A673 (cell line): ENCODE measurements around the gene CCDC102A. TPM values are rescaled to one million over a fixed set of nuclear protein-coding genes. Genes with fewer than 3 reads are reported as not detected.

Source experiments
- Bru-seq: library from RNA; stranded (reverse); fragments of 400-500 nt; gene quantifications from one replicate; lab custom pipeline; 2021; lab: Mats Ljungman, UMichigan
- BruChase-seq, 2 experiments: library from RNA; stranded (reverse); fragments of 400-500 nt; gene quantifications; one replicate each; lab custom pipeline; 2021; lab: Mats Ljungman, UMichigan
- BruUV-seq: library from RNA; stranded (reverse); fragments of 400-500 nt; replicated peaks from 2 replicates; lab custom pipeline; 2021; lab: Mats Ljungman, UMichigan
- CTCF ChIA-PET: fragments of 300-600 bp; sonication (Branson Sonifier 250); formaldehyde crosslinking; loops from one replicate; lab custom pipeline; 2022; ENCODE audit warnings: antibody characterized with exemption; lab: Charles Lee
- POLR2A ChIA-PET: fragments of 300-600 bp; sonication (Branson Sonifier 250); formaldehyde crosslinking; loops from one replicate; lab custom pipeline; 2022; ENCODE audit warnings: antibody characterized with exemption; ENCODE audit not compliant: low non-redundant PET; lab: Charles Lee
- DNase-seq: peaks from one replicate; pipeline ENCODE4 v3.0.0-alpha.2; 2015; ENCODE audit warnings: low spot score
- H3K27ac ChIP-seq: fragments of 200-600 bp; sonication (generic); 2 replicates; pipeline ENCODE4 v1.5.1; 2016; ENCODE audit warnings: mixed run types, low read depth, mild to moderate bottlenecking, mixed read lengths, antibody characterized with exemption, low read length; ENCODE audit not compliant: poor library complexity, severe bottlenecking
- H3K27me3 ChIP-seq: fragments of 200-600 bp; sonication (generic); replicated peaks from 2 replicates; pipeline ENCODE4 v1.6.1; 2017; ENCODE audit warnings: mixed run types, low read depth, mild to moderate bottlenecking, mixed read lengths, antibody characterized with exemption, low read length; ENCODE audit not compliant: insufficient read depth, poor library complexity
- H3K36me3 ChIP-seq: fragments of 200-600 bp; sonication (generic); 2 replicates; pipeline ENCODE4 v1.6.1; 2016; ENCODE audit warnings: mixed run types, mild to moderate bottlenecking, mixed read lengths, antibody characterized with exemption, low read length; ENCODE audit not compliant: insufficient read depth, poor library complexity, severe bottlenecking
- H3K4me1 ChIP-seq: fragments of 200-600 bp; sonication (generic); 2 replicates; pipeline ENCODE4 v1.6.1; 2017; ENCODE audit warnings: mixed run types, mild to moderate bottlenecking, mixed read lengths, antibody characterized with exemption, low read length; ENCODE audit not compliant: insufficient read depth, poor library complexity, severe bottlenecking
- H3K4me3 ChIP-seq: fragments of 200-600 bp; sonication (generic); 2 replicates; pipeline ENCODE4 v1.5.1; 2016; ENCODE audit warnings: low read depth, mixed run types, mild to moderate bottlenecking, mixed read lengths, low read length; ENCODE audit not compliant: poor library complexity, severe bottlenecking
- H3K9me3 ChIP-seq: fragments of 200-600 bp; sonication (generic); 2 replicates; pipeline ENCODE4 v1.6.1; 2016; ENCODE audit warnings: mixed run types, low read depth, mild to moderate bottlenecking, mixed read lengths, antibody characterized with exemption, low read length; ENCODE audit not compliant: poor library complexity, severe bottlenecking
- EZH2 ChIP-seq: fragments of 200-600 bp; sonication (generic); IDR thresholded peaks from 2 replicates; pipeline ENCODE4 v1.6.1; 2017; ENCODE audit warnings: borderline replicate concordance, low read depth, mild to moderate bottlenecking, mixed read lengths, antibody characterized with exemption, low read length; ENCODE audit not compliant: poor library complexity, severe bottlenecking
- intact Hi-C: fragments of 100-400 bp; cut with micrococcal nuclease; formaldehyde crosslinking; loops from one replicate; pipeline ENCODE4 v1.10.0; 2022; ENCODE audit not compliant: unreplicated experiment
- long read RNA-seq: library from polyadenylated mRNA; stranded (forward); transcript quantifications from one replicate; pipeline ENCODE4 v2.0.0, GENCODE V29; 2022
- total RNA-seq: library from RNA; stranded (reverse); gene quantifications from 2 replicates; pipeline ENCODE4 v1.2.3, GENCODE V29; 2021
- TF ChIP-seq, protein P1 (sequence below): fragments of 300-800, 200-600 bp; sonication (generic); conservative IDR thresholded peaks from 2 replicates; pipeline ENCODE4 v1.5.1; 2017; ENCODE audit warnings: low read depth, mild to moderate bottlenecking, antibody characterized with exemption, low read length, moderate library complexity, mixed read lengths

Gene CCDC102A
- total RNA-seq = 10.1 and 10.3 TPM in 2 replicates
- Bru-seq, nascent RNA = percentile 46 among the genes with signal in this experiment
- BruChase-seq, experiment 1, labeled RNA remaining after a 2-hour chase = percentile 47 among the genes with signal in this experiment
- BruChase-seq, experiment 2, labeled RNA remaining after a 6-hour chase = percentile 57 among the genes with signal in this experiment
- long read RNA-seq, transcript CCDC102A-201 (9 exons, 2,463 nt) = major isoform, 19 of 25 reads
- long read RNA-seq, partial matches to known transcripts = 3 of 25 reads
- long read RNA-seq, other reads (novel, unspliced or antisense) = 3 of 25 reads

DNA sequence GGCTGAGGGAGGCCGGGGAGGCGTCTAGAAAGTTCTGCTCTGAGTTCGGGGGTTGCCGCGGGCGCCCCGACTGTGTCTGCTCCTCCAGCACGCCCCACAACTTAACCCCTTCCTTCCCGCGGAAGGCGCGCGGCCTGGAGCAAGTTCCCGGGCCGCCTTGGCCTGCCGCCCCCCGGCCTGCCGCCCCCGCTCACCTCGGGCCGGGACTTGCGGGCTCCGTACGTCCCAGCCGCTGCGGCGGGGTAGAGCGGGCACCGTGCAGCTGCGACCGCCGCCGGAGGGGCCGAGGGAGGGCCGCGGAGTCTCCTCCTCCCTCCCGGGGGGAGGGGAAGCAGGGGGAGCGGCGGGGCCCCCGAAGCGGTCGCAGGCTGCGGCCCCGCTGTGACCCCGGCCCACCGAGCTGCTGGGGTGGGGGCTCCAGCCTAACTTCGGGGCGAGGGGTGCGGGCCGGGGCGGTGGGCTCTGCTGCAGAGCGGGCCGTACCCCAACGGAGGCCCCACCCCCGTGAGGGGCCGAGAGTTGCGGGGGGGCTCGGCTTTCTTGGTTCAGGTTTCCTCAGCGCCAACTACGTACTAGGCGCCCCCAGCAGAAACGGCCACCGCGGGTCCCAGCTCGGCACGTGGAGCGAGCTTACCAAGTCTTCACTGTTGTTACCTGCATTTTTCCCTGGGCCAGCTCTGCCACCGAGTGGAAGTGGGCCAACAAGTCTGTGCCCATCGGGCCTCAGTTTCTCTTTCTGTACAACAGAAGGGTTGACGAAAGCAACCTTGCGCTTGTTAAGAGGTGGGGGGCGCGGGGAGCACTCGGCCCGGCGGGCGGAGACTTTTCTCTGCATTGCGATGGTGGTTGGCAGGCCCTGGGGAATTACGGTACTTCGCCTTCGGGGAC is at the start of gene CCDC102A:
CCDC102A (minus strand) TSS at position 266 of the 888 bp plus-strand sequence. CDS start 7,394 bp downstream, outside the sequence.
- ChIA-PET CTCF (interaction anchor here (0.5 kb wide), 1 partner anchor 74 kb away, joined by 5 read pairs; the partner anchor contains the start of gene POLR2C), POLR2A (no interaction called here)
- H3K4me3 ChIP-seq = peak within 1 kb of the TSS; percentile 91
- H3K27me3 ChIP-seq = no peaks in the 10 kb centered on the region
- H3K27ac ChIP-seq = peak within 1 kb of the TSS; percentile 92
- intact Hi-C loops = no loop called here
- H3K36me3 ChIP-seq = no peaks in the 10 kb centered on the region
- TF ChIP-seq EZH2 = no peak
- TF ChIP-seq, protein P1, sequence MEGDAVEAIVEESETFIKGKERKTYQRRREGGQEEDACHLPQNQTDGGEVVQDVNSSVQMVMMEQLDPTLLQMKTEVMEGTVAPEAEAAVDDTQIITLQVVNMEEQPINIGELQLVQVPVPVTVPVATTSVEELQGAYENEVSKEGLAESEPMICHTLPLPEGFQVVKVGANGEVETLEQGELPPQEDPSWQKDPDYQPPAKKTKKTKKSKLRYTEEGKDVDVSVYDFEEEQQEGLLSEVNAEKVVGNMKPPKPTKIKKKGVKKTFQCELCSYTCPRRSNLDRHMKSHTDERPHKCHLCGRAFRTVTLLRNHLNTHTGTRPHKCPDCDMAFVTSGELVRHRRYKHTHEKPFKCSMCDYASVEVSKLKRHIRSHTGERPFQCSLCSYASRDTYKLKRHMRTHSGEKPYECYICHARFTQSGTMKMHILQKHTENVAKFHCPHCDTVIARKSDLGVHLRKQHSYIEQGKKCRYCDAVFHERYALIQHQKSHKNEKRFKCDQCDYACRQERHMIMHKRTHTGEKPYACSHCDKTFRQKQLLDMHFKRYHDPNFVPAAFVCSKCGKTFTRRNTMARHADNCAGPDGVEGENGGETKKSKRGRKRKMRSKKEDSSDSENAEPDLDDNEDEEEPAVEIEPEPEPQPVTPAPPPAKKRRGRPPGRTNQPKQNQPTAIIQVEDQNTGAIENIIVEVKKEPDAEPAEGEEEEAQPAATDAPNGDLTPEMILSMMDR = no peak
- no peaks in the 10 kb centered on the region for H3K9me3 ChIP-seq
- peaks cover 25% of the 10 kb centered on the region for H3K4me1 ChIP-seq
- DNase-seq = peak; percentile 62
- BruUV-seq = no TSS peak

DNA sequence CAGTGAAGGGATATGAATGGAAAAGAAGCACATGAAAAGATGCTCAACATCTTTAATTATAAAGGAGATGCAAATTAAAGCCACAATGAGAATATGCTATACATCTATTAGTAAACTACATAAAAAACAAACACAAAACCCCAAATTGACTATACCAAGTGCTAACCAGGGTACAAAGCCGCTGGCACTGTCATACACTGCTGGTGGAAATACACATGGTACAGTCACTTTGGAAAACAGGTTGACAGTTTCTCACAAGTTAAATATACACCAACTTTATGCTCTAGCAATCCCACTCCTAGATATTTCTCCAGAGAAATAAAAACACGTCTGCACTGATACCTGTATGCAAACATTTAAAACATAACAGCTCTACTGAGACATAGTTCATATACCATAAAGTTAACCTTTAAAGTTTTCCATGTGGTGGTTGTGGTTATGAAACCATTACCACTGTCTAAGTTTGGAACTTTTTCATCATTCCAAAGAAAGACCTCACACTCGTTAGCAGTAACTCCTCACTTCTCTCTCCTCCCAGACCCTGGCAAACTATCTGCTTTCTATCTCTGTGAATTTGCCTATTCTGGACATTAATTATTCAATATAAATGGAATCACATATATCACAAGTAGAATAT is 48.8 kb upstream of the CCDC102A start:
- no peak for DNase-seq
- Histone ChIP-seq H3K4me3 (no peak overlapping the region), H3K4me1 (no peaks in the 10 kb centered on the region), H3K9me3 (no peaks in the 10 kb centered on the region), H3K27ac (no peak overlapping the region), H3K27me3 (no peaks in the 10 kb centered on the region), H3K36me3 (no peaks in the 10 kb centered on the region)
- TF ChIP-seq, protein P1 = no peak
- no peak for TF ChIP-seq EZH2
- ChIA-PET POLR2A (no interaction called here), CTCF (interaction anchor here (1.0 kb wide), 1 partner anchor 9 kb away, joined by 3 read pairs; no protein-coding TSS in a partner anchor)
- BruUV-seq = no TSS peak
- intact Hi-C loops = no loop called here

DNA sequence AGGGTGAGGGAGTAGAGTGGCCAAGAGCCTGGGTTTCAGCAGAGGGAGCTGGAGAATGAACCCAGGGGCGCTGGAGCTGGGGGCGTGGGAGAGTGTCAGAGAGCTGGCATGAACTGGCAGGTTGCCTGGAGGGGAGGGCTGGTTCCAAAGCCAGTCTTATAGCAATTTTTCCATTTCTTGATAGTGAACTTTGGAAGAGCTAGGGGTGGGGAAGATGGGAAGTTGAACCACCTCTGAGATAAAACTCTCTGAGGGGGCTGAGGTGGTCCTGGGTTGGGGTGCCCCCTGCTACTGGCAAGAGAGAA is 42.9 kb upstream of the CCDC102A start:
- DNase-seq = no peak
- no peaks in the 10 kb centered on the region for H3K4me1 ChIP-seq
- ChIA-PET POLR2A (no interaction called here), CTCF (no interaction called here)
- intact Hi-C loops = loop anchor here (5.0 to 10.0 kb wide), 4 partner anchors 423 to 913 kb away; partner anchors contain the start of genes CFAP20, USB1 and ZNF319
- TF ChIP-seq, protein P1 = no peak
- TF ChIP-seq EZH2 = no peak
- H3K27me3 ChIP-seq = no peaks in the 10 kb centered on the region
- no peak overlapping the region for H3K4me3 ChIP-seq
- no peaks in the 10 kb centered on the region for H3K36me3 ChIP-seq
- BruUV-seq = no TSS peak
- no peaks in the 10 kb centered on the region for H3K9me3 ChIP-seq
- no peak overlapping the region for H3K27ac ChIP-seq
